Psoas muscle (tissue), 8 donors: ENCODE data around the gene SLC23A2. TPM values are rescaled to one million over a fixed set of nuclear protein-coding genes. Genes with fewer than 3 reads are reported as not detected.

Source experiments
- ATAC-seq, 4 donors: fragments of 200-7000 bp; cut with Tn5 transposase; one replicate each; pipeline ENCODE4 v1.9.1; 2020; ENCODE audit warnings: moderate library complexity in 3 of 4, mild to moderate bottlenecking in 2 of 4
- DNase-seq, 2 donors: peaks; one replicate each; pipeline ENCODE4 v3.0.0-alpha.2; 2020
- H3K27ac ChIP-seq: fragments of 200-600 bp; one replicate; pipeline ENCODE4 v1.8.0; 2022
- H3K27me3 ChIP-seq, 3 donors: fragments of 200-600 bp in 1 of 3; one replicate each; pipeline versions ENCODE4 v1.6.1 to v1.8.0; 2013 to 2022; ENCODE audit warnings: low read length in 2 of 3, mild to moderate bottlenecking in 2 of 3, moderate library complexity in 1 of 3; ENCODE audit not compliant: insufficient read depth in 3 of 3
- H3K36me3 ChIP-seq, 2 donors: fragments of 200-600 bp in 1 of 2; one replicate each; pipeline versions ENCODE4 v1.6.1 to v1.8.0; 2013 to 2022; ENCODE audit warnings: low read depth in 1 of 2, mild to moderate bottlenecking in 1 of 2, moderate library complexity in 1 of 2; ENCODE audit not compliant: insufficient read depth in 1 of 2
- H3K4me1 ChIP-seq: fragments of 200-600 bp; one replicate; pipeline ENCODE4 v1.8.0; 2022
- H3K4me3 ChIP-seq: fragments of 200-600 bp; one replicate; pipeline ENCODE4 v1.8.0; 2022; ENCODE audit warnings: mild to moderate bottlenecking
- H3K9me3 ChIP-seq: fragments of 200-600 bp; one replicate; pipeline ENCODE4 v1.8.0; 2022
- WGBS, 3 donors: extraction: QIAGEN DNeasy Blood & Tissue Kit; methylation state at CpG; one replicate each; pipeline versions ENCODE4 v1.1.6 to v1.1.7; 2013; 5-methylcytosine and 5-hydroxymethylcytosine counted together
- intact Hi-C, 2 donors: fragments of 100-400 bp; cut with DNase I; formaldehyde crosslinking; loops; one replicate each; pipeline versions ENCODE4 v1.11.0 to v1.14.2; 2022
- polyA plus RNA-seq, 3 donors: library from polyadenylated mRNA; stranded (reverse); fragments of 200-250 nt; gene quantifications; one replicate each; pipeline ENCODE4 v1.2.3, GENCODE V29; 2013
- total RNA-seq, 4 donors: library from RNA; stranded (reverse); fragmentation: NEBNext Ultra II Directional in 2 of 4; extraction: Animal tissue kit (Norgen Biotek cat#: 25700) in 2 of 4; gene quantifications; one replicate each; pipeline versions ENCODE4 v1.2.1 to v1.2.4, GENCODE V29; 2021 to 2023
- TF ChIP-seq, protein P1 (sequence below): fragments of 200-600 bp; IDR thresholded peaks from one replicate; pipeline ENCODE4 v1.8.0; 2022; ENCODE audit warnings: antibody characterized with exemption
- donor health status: healthy with polysubstance abuse.
- donor health status: DM: no; HTN: no; CAD: no; lungs with moderate emphysema.
- donor health status: Bipolar disorder and iron deficiency.
- donor health status: healthy.
- donor health status: DM: yes; HTN: yes; CAD: no.
- donor health status: DM: no; HTN: no; CAD: no.
- donor health status: DM: no; HTN: no; CAD: no.
- donor health status: DM: yes; HTN: yes; CAD: no.

SLC23A2 gene
- total and polyA plus RNA-seq, 7 donors, result 0.87 to 4.9 (median 3.4) TPM

DNA sequence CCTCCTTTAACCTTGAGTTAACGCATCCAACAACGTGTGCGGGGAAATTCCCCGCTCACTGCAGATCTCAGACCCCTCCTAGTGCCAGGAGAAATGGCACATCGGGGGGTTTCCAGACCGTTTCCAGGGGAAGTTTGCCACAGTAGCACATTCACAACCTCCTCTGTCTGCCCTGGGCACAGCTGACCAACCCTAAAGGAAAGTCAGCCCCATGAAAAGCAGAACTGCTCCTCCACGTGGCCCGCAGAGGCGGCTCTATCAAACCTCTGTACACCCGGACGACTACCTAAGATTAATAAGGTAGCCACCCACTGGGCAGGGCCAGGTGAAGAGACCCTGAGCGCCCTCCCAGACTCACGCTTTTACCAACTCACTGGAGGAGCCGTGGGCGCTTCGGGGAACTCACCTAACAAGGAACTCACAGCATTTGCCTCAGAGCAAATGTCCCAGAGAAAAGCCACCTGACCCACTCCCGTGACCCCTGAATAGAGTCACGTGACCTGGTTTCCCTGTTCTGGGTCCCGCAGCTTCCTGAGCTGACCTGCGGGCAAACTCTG lies 186.5 kb downstream of the SLC23A2 start:
- Histone ChIP-seq H3K36me3 (no peaks in the 10 kb centered on the region), H3K4me1 (no peaks in the 10 kb centered on the region), H3K27ac (no peak overlapping the region), H3K4me3 (no peak overlapping the region), H3K27me3 (peaks cover 0 to 4% (median 3%) of the 10 kb centered on the region in 3 donors), H3K9me3 (no peaks in the 10 kb centered on the region)
- DNase-seq (no peak), ATAC-seq (peak in 1 of 4 donors; percentile 56)
- 62 to 76% (median 76%) methylated on average over 20 of the region's 20 CpGs for WGBS, 3 donors
- TF ChIP-seq, protein P1, sequence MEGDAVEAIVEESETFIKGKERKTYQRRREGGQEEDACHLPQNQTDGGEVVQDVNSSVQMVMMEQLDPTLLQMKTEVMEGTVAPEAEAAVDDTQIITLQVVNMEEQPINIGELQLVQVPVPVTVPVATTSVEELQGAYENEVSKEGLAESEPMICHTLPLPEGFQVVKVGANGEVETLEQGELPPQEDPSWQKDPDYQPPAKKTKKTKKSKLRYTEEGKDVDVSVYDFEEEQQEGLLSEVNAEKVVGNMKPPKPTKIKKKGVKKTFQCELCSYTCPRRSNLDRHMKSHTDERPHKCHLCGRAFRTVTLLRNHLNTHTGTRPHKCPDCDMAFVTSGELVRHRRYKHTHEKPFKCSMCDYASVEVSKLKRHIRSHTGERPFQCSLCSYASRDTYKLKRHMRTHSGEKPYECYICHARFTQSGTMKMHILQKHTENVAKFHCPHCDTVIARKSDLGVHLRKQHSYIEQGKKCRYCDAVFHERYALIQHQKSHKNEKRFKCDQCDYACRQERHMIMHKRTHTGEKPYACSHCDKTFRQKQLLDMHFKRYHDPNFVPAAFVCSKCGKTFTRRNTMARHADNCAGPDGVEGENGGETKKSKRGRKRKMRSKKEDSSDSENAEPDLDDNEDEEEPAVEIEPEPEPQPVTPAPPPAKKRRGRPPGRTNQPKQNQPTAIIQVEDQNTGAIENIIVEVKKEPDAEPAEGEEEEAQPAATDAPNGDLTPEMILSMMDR, result no peak
- intact Hi-C loops, result no loop called here

DNA sequence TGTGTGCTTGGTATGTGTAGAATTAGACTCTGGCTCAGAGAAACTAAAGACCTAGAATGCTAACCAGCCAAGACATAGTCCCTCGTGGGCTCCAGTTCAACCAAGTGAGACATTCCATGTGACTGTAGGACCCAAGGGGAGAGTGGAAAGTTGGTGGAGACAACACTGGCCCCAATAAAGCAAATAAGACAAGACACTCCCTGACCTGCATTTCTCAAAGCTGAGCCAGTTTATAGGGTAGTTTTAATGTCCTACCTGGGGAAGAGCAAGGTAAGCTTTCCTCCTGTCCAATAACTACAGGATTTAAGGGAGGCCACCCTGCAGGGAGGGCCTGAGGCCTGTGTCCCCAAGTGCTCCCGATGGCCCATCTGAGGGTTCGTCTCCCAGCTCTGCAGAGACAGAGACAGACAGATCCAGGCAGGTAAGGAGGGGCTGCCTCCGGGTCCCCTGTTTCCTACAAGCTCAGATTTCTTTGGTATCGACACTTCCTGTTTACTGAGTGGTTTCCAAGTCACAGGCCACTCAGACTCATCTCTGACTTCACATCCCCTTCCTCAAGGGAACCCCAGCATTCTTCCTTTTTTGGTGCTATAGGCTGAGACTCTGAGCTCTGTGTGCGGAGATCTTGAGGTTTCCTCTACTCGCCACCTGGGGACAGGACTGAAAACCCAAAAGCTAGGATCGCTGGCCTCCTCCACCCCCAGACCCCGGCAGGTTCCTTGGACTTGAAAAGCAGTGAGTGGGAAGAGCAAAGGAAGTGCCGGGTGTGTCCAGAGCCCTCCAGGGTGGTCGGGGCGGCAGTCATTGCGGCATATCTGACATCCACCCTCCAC lies 187.2 kb downstream of the SLC23A2 start:
- no peak for DNase-seq
- TF ChIP-seq, protein P1, result no peak
- H3K4me3 ChIP-seq, result no peak overlapping the region
- H3K4me1 ChIP-seq, result no peaks in the 10 kb centered on the region
- 55 to 67% (median 57%) methylated on average over 13 of the region's 13 CpGs for WGBS, 3 donors
- peaks cover 0 to 4% (median 3%) of the 10 kb centered on the region in 3 donors for H3K27me3 ChIP-seq
- ATAC-seq, result peak in 2 of 4 donors; percentile 26 to 55
- intact Hi-C loops, result no loop called here
- H3K9me3 ChIP-seq, result no peaks in the 10 kb centered on the region
- no peaks in the 10 kb centered on the region for H3K36me3 ChIP-seq
- H3K27ac ChIP-seq, result no peak overlapping the region

DNA sequence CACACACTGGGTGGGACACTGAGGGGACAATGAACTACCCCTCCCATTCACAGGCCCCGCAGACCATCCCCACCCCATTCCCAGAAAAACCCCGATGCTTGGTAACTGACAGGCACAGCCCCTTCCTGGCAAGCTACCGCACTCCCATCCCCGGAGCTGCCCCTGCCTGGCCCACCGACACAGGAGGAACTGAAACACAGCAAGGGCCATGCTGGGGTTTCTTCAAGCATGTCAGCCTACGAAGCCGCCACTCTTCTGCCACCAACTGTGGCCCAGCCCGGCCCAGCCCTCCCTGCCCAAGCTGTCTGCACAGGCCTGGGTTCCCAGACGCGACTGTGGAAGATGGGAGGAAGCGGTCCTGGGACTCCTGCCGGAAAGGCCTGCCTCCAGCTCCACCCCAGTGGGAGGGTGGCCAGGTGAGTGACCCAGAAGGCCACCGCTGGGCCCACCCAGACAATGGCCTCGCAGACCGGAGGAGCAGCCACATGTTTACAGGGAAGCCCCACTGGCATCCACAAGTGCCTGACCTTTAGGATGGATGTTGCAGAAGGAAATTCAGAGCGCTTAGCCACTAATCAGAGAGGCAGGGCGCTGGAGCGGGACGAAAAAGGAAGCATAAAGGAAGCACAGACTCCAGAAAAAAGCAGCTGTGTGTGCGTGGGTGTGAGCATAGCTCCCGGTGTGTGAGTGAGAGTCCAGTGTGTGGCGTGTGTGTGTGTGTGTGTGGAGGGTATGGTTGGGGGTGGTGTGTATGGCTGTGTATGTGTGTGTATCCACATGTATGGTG lies 188.0 kb downstream of the SLC23A2 start:
- TF ChIP-seq, protein P1, result no peak
- intact Hi-C loops, result no loop called here
- Histone ChIP-seq H3K27ac (no peak overlapping the region), H3K27me3 (peaks cover 0 to 4% (median 3%) of the 10 kb centered on the region in 3 donors), H3K4me1 (no peaks in the 10 kb centered on the region), H3K4me3 (peak overlapping the region; percentile 7), H3K9me3 (no peaks in the 10 kb centered on the region), H3K36me3 (no peaks in the 10 kb centered on the region)
- no peak for DNase-seq
- 48 to 57% (median 53%) methylated on average over 22 of the region's 22 CpGs for WGBS, 3 donors
- peak in 1 of 4 donors; percentile 26 for ATAC-seq

DNA sequence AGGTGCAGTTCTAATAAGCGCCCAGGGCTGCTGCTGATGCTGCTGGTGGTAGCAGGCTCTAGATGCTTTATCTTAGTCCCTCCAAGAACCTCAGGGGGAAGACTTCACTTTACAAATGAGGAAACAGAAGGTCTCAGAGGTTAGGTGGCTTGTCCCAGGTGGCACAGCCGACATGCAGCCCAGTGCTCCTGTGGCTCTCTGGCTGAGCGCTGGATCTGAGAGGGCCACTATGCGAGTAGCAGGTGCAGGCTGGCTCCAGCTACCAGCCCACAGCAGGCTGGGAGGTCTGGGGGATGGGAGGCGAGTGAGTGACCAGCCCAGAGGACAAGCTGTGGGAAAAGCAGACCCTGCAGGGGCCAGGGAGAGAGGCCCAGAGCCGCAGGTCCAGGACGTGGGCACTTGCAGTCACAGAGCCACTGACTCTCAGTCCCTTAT lies 188.7 kb downstream of the SLC23A2 start:
- ATAC-seq, result no peak
- H3K36me3 ChIP-seq, result no peaks in the 10 kb centered on the region
- 58 to 71% (median 69%) methylated on average over 6 to 7 of the region's 7 CpGs for WGBS, 3 donors
- H3K4me3 ChIP-seq, result no peak overlapping the region
- no peaks in the 10 kb centered on the region for H3K4me1 ChIP-seq
- peaks cover 0 to 4% (median 3%) of the 10 kb centered on the region in 3 donors for H3K27me3 ChIP-seq
- no peak for DNase-seq
- TF ChIP-seq, protein P1, result no peak
- intact Hi-C loops, result no loop called here
- no peak overlapping the region for H3K27ac ChIP-seq
- H3K9me3 ChIP-seq, result no peaks in the 10 kb centered on the region
